ENCODE measurements around the gene FIZ1. TPM values are rescaled to one million over a fixed set of nuclear protein-coding genes. Genes with fewer than 3 reads are reported as not detected.

FIZ1 gene
- total RNA-seq, 1 donor from 2014 or later = 14.3 TPM

DNA sequence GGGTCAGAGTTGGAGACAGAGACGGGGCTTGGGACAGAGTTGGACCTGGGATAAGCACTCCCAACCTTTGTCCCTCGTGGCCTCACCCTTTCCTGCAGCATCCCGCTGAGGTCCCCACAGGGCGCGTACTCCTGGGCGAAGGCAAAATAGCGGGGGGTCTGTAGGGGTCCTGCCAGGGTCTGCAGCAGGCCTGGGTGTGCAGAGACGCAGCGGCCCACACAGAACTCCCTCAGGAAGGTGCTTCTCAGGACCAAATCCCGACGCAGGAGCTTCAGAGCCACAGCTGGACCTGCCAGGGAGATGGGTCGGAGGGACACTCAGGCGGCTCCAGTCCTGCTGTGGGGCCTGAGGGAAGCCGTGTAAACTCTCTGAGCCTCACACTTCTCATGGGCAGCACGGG is 55.3 kb downstream of the FIZ1 start:
- ATAC-seq (no peak), DNase-seq (no peak)
- Histone ChIP-seq H3K9me3 (no peaks in the 10 kb centered on the region), H3K4me3 (no peak overlapping the region), H3K36me3 (no peaks in the 10 kb centered on the region), H3K4me1 (peaks cover 5% of the 10 kb centered on the region), H3K27ac (no peak overlapping the region), H3K27me3 (ENCODE audit: low read depth) (no peaks in the 10 kb centered on the region)
- TF ChIP-seq, protein P1, sequence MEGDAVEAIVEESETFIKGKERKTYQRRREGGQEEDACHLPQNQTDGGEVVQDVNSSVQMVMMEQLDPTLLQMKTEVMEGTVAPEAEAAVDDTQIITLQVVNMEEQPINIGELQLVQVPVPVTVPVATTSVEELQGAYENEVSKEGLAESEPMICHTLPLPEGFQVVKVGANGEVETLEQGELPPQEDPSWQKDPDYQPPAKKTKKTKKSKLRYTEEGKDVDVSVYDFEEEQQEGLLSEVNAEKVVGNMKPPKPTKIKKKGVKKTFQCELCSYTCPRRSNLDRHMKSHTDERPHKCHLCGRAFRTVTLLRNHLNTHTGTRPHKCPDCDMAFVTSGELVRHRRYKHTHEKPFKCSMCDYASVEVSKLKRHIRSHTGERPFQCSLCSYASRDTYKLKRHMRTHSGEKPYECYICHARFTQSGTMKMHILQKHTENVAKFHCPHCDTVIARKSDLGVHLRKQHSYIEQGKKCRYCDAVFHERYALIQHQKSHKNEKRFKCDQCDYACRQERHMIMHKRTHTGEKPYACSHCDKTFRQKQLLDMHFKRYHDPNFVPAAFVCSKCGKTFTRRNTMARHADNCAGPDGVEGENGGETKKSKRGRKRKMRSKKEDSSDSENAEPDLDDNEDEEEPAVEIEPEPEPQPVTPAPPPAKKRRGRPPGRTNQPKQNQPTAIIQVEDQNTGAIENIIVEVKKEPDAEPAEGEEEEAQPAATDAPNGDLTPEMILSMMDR (IDR thresholded peaks at IDR 0.05) = no peak
- intact Hi-C loops (cut with DNase I) = no loop called here

DNA sequence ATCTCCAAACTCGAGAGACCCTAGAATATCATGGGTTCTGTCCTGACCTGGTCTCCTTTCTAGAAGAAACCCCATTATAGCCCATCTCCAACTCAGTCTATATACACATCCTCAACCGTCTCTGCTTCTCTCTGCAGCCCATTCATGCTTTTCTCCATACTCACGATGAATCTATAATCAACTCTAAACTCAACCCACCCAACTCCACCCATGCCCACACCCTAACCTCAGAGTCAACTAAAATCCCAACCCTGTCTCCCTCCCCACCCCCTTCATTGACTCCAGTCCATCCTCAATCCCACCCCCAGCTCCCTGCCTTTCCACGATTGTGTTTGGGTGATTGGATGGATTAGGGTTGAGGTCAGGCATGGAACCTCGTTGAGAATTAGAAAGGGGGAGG is 55.8 kb downstream of the FIZ1 start:
- no peaks in the 10 kb centered on the region for H3K27me3 ChIP-seq (ENCODE audit: low read depth)
- TF ChIP-seq, protein P1 (IDR thresholded peaks at IDR 0.05) = no peak
- H3K4me1 ChIP-seq = peaks cover 4% of the 10 kb centered on the region
- ATAC-seq (no peak), DNase-seq (no peak)
- H3K27ac ChIP-seq = no peak overlapping the region
- intact Hi-C loops (cut with DNase I) = no loop called here
- no peak overlapping the region for H3K4me3 ChIP-seq
- no peaks in the 10 kb centered on the region for H3K9me3 ChIP-seq
- H3K36me3 ChIP-seq = no peaks in the 10 kb centered on the region

DNA sequence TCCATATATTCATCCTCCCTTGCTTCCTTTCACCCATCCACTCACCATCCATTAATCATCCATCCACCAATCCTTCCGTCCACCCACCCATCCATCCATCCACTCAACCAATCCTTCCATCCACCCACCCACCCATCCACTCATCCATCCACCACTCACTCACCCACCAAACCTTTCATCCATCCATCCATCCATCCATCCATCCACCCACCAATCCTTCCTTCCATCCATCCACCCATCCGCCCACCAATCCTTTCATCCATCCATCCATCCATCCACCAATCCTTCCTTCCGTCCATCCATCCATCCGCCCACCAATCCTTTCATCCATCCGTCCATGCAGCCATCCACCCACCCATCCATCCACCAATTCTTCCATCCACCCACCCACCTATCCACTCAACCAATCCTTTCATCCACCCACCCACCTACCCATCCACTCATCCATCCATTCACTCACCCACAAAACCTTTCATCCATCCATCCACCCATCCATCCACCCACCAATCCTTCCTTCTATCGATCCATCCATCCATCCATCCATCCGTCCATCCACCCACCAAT is 56.9 kb downstream of the FIZ1 start:
- no peaks in the 10 kb centered on the region for H3K27me3 ChIP-seq (ENCODE audit: low read depth)
- intact Hi-C loops (cut with DNase I) = no loop called here
- ATAC-seq = no peak
- TF ChIP-seq, protein P1 (IDR thresholded peaks at IDR 0.05) = no peak
- H3K4me1 ChIP-seq = no peaks in the 10 kb centered on the region
- H3K4me3 ChIP-seq = no peak overlapping the region
- H3K36me3 ChIP-seq = no peaks in the 10 kb centered on the region
- H3K27ac ChIP-seq = no peak overlapping the region
- no peak for DNase-seq
- no peaks in the 10 kb centered on the region for H3K9me3 ChIP-seq

Other genes starting within 250 kb of the FIZ1 start
- gene COX6B2, start 244.8 kb downstream of the FIZ1 start, total RNA-seq = not detected
- not detected for gene GARIN5B, start 236.3 kb downstream of the FIZ1 start, total RNA-seq
- gene IL11, start 229.1 kb downstream of the FIZ1 start, total RNA-seq = not detected
- gene TMEM190, start 222.7 kb downstream of the FIZ1 start, total RNA-seq = 16.2 TPM
- 16.4 TPM for gene TMEM238, start 215.2 kb downstream of the FIZ1 start, total RNA-seq
- gene RPL28, start 213.6 kb downstream of the FIZ1 start, total RNA-seq = 1,501 TPM
- gene UBE2S, start 191.7 kb downstream of the FIZ1 start, total RNA-seq = 18.6 TPM
- gene SHISA7, start 156.2 kb downstream of the FIZ1 start, total RNA-seq = not detected
- gene ISOC2, start 137.9 kb downstream of the FIZ1 start, total RNA-seq = 28.6 TPM
- gene C19orf85, start 134.8 kb downstream of the FIZ1 start, total RNA-seq = not detected
- 7.1 TPM for gene ZNF628, start 122.9 kb downstream of the FIZ1 start, total RNA-seq
- gene NAT14, start 114.3 kb downstream of the FIZ1 start, total RNA-seq = 16.6 TPM
- gene SSC5D, start 111.1 kb downstream of the FIZ1 start, total RNA-seq = 4.7 TPM
- gene SBK2, start 62.4 kb downstream of the FIZ1 start, total RNA-seq = not detected
- 0.80 TPM for gene SBK3, start 54.0 kb downstream of the FIZ1 start, total RNA-seq
- 12.7 TPM for gene ZNF579, start 18.7 kb downstream of the FIZ1 start, total RNA-seq
- 33.4 TPM for gene ZNF524, start 771 bp upstream of the FIZ1 start, total RNA-seq
- gene ZNF865, start 6.1 kb upstream of the FIZ1 start, total RNA-seq = 16.5 TPM
- 7.1 TPM for gene ZNF784, start 25.0 kb upstream of the FIZ1 start, total RNA-seq
- 35.2 TPM for gene ZNF580, start 41.5 kb upstream of the FIZ1 start, total RNA-seq
- gene ZNF581, start 44.1 kb upstream of the FIZ1 start, total RNA-seq = 22.7 TPM
- 11.6 TPM for gene CCDC106, start 48.7 kb upstream of the FIZ1 start, total RNA-seq
- 143 TPM for gene U2AF2, start 55.5 kb upstream of the FIZ1 start, total RNA-seq
- gene EPN1, start 75.7 kb upstream of the FIZ1 start, total RNA-seq = 105 TPM
- gene NLRP9, start 138.9 kb upstream of the FIZ1 start, total RNA-seq = not detected
- not detected for gene RFPL4A, start 159.6 kb upstream of the FIZ1 start, total RNA-seq
- not detected for gene RFPL4AL1, start 169.6 kb upstream of the FIZ1 start, total RNA-seq
- not detected for gene NLRP11, start 232.5 kb upstream of the FIZ1 start, total RNA-seq
- not detected for gene NLRP4, start 237.0 kb upstream of the FIZ1 start, total RNA-seq

All from lower lobe of right lung (tissue), 2 donors.